ENCODE results near the gene SNX32. TPM values are rescaled to one million over a fixed set of nuclear protein-coding genes. Genes with fewer than 3 reads are reported as not detected.

The SNX32 gene
- total RNA-seq, 2 donors from 2014 or later = 0.52 to 0.65 TPM

DNA sequence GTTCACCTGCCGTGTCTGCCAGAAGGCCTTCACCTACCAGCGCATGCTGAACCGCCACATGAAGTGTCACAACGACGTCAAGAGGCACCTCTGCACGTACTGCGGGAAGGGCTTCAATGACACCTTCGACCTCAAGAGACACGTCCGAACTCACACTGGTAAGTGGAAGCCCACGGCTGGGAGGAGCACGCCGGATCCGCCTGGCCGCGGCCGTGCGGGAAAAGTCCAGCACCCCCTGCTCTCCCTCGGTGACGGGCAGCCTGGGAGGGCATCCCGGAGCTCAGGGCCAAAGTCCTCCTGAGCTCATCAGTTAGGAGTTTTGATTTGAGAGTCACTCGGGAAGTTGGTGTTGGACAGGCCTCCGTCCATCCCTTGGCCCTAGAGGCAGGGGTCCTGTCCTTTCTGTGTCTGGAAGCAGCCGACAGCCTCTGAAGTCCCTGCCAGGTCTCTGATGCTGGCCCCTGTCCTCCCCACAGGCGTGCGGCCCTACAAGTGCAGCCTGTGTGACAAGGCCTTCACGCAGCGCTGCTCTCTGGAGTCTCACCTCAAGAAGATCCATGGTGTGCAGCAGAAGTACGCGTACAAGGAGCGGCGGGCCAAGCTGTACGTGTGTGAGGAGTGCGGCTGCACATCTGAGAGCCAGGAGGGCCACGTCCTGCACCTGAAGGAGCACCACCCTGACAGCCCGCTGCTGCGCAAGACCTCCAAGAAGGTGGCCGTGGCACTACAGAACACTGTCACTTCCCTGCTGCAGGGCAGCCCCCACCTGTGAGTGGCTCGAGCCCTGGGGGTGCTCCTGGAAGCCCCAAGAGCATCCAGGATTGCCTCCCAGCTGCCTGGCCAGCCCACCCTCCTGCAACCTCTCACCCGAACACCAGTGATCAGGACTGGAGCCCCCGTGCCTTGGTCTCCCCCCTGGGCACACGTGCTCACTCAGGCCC lies 38.9 kb upstream of the SNX32 start:
- DNase-seq (ENCODE audit: low spot score) = no peak
- intact Hi-C loops (cut with DNase I) = no loop called here

DNA sequence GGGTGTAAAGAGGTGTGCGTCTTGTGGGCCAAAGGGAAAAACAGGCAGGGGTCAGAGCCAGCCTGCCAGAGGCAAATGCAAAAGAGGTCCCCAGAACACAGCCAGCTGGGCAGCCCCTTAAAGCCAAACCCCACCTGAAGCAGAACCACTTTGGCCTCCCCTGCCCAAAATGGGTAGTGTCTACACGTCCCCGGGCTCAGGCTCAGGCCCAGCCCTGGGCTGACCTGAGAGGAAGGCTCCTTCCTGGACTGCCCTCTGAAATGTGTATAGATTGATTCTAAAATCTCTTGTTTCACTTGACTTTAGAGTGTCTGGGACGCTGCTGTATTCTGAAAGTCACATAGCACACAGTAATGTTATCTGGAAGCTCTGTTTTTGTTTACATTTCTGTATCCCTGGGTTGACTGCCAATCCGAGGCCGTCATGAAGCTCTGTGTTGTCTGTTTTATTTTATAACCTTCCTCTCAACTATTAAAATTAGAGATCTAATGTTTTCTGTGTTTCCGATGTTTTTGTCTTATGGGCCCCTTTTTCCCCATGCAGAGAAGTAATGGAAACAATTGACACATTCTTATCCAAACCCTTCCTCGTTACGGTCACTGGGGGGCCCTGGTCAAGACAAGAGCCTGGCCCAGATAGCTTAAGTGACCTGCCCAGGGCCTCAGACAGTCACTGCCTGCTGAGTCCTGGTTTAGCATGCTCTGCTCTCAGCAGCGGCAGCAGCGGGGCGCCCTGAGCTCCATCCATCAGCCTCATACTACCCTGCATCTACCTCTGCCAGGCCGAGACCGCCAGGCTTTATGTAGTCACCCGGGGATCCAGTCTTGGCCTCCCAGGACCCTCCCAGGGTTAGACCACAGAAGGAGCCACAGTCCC lies 36.8 kb upstream of the SNX32 start:
- intact Hi-C loops (cut with DNase I) = no loop called here
- DNase-seq (ENCODE audit: low spot score) = no peak

DNA sequence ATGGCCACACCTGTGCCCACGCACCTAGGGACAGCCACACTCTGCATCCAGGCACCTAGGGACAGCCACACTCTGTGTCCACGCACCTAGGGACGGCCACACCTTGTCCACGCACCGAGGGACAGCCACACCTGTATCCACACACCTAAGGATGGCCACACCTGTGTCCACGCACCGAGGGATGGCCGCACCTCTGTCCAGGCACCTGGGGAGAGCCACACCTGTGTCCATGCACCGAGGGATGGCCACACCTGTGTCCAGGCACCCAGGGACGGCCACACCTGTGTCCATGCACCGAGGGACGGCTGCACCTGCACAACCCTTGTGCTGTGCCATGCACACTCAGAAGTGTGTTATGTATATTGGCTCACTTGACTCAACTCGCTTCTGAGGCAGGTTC lies 36.1 kb upstream of the SNX32 start:
- intact Hi-C loops (cut with DNase I) = no loop called here
- DNase-seq (ENCODE audit: low spot score) = no peak

DNA sequence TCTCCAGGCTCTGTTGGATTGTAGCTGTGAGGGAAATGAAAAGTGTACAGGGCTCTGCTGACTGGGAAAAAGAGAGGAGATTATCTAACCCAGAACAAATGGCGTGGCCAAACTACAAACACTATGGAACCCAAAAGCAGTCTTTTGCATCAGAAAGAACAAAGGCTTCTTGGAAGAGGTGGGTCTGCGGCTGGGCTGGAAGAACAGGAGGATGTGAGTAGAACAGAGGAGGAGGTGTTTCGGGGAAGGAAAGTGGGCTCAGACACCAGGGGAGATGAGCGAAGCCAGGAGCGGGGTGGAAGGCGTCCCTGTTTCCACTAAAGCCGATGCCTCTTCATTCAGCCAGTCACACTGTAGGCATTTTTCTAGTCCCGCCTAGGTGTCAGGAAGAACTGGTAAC lies 34.9 kb upstream of the SNX32 start:
- DNase-seq (ENCODE audit: low spot score) = no peak

DNA sequence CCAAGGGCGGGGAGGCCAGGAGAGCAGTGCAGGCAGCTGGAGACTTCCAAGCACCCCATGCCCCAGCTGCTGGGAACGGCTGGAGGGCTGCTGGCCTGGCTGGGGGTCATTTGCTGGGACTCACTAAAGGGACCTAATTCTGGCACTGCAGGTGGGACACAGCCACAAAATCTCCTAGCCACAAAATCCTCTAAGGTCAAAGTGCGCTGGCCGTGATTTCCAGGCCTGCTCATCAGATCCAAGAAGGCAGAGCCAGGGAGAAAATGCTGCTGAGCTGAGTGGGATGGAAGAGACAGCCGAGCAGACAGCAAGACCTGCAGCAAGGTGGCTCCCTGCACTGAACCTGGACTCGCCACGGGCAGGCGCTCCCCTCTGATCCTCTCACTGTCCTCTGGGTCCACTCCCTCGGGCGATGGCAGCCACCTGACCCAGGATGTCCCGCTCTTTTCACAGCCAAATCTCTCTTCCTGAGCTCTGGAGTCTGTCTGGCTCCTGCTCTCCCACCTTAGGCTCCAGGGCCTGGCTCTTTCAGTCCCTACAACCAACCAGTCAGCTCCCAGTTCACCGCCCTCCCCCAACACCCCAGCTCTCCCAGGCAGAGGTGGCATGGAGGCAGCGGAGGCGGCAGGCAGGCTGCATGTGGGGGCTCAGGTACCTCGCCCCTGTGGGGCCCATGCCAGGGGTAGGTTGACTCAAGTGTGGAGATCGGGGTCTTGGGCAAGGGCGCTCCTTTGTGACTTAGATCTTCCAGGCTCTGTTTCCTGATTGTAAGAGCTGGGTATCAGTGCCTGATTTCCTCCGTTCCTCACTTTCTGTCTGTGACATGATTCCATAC lies 32.4 kb upstream of the SNX32 start:
- DNase-seq (ENCODE audit: low spot score) = no peak

More for the DNA sequence above, 34.9 kb upstream of the SNX32 start:
- intact Hi-C loops (cut with DNase I) = no loop called here

DNA sequence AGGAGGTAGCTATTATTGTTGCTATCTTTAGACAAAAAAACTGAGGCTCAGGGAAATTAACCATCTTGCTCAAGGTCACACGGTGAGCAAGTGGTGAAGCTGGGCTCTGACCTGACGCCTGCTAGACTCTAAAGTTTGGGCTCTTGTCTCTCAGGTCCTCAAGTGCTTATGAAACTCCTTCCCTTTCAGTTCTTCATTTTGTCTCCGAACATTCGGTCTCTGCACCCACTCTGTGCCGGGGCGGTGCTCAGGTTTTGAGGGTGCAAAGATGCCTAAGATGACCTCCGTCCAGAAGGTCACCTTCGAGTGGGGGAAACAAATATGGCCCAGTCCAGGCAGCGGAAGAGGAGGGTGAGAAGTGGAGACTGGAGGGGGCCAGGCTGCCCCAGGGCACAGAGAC lies 30.9 kb upstream of the SNX32 start:
- DNase-seq (ENCODE audit: low spot score) = no peak
- intact Hi-C loops (cut with DNase I) = no loop called here

More for the DNA sequence above, 32.4 kb upstream of the SNX32 start:
- intact Hi-C loops (cut with DNase I) = no loop called here

DNA sequence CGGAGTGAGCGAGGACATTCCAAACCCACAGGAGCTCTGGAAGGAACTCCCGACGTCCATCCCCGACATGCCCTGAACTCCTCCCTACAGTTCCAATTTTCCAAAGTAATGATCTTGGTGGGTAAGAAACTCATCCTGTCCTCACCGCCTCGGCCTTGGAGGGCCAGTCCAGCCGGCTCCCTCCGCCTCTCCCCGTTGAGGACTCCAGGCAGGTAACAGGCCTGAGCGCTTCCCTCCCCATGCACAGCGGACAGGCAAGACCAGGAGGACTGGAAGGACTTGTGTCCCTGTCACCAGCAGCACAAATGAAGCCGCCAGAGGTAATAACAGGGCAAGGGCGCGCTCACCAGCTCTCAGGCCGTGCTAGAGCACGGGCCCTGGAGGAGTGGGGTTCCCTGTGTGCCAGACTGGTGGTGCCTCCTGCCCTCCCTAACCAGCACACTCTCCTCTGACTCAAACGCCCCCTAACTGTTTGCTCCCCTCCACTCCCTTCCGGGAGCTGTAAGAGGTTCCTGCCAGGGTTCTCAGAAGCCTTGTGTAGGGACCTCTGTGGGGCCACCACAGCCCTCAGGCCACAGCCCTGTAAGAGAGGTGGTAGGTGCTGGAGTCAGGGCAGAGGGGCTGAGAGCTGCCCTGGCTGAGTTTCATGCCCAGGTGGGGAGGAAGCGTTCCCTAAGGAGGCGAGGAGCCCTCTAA lies 29.8 kb upstream of the SNX32 start:
- no peak for DNase-seq (ENCODE audit: low spot score)
- intact Hi-C loops (cut with DNase I) = no loop called here

DNA sequence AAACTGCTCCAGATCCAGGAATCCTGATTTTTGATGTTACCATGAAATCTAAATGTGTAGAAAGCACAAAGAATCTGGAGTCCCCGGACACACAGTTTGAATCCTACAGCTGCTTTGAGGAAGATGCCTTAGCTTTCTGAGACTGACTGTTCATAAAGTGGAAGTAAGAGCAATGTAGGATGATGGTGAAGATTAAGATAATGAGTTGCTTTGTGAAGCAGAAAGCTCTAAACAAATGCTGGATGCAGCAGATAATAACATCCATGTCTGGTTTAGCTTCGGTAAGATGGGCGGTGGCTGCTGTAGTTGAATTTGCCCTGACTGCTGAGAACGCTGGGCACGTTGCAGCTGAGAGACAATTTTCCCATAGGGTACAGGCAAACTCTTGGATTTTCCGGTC lies 26.8 kb upstream of the SNX32 start:
- DNase-seq (ENCODE audit: low spot score) = no peak
- intact Hi-C loops (cut with DNase I) = no loop called here

DNA sequence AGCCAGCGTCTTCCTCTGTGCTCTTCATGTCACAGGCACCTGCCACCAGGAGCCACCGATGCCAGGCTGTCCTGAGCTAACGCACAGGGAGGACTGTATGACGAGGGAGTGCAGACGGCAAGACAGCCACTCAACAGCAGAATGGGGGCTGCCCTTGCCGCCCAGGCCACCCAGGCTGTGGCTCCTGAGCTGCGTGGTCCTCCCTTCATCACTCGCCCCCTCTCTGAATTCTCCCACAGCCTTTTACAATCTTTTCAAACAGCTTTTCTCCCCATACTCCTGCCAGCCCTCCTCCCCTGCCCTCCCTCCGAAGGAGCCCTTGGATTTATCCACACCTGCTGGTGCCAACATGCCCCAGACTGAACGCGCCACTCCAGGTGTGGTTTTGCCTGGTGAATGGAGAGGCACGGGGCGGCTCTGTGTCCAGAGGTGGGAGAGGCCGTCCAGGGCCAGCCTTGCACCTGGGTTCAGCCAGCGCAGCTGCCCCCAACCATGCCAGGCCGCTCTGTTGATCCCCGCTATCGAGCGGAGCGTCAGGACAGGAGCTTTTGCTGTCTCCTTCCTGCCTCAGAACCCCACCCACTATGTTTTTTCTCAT lies 24.9 kb upstream of the SNX32 start:
- intact Hi-C loops (cut with DNase I) = no loop called here
- no peak for DNase-seq (ENCODE audit: low spot score)

DNA sequence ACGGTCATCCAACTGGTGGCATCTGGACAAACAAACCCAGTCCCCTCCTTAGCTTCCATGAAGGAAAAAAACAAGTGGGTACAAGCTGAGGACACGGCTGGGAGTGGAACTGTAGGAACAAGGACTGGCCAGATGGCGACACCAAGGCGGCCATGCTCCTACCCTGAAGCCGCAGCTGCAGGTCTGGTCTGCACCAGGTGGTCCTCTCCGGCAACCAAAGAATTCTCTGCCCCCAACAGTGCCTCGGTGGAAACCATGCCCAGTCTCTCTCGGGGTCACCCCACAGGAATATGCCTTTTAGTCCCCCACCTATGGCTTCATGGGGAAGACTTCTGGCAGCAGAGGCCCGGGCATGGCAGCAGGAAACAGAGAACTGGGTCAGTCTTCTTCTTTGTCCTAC lies 24.3 kb upstream of the SNX32 start:
- intact Hi-C loops (cut with DNase I) = no loop called here
- no peak for DNase-seq (ENCODE audit: low spot score)

DNA sequence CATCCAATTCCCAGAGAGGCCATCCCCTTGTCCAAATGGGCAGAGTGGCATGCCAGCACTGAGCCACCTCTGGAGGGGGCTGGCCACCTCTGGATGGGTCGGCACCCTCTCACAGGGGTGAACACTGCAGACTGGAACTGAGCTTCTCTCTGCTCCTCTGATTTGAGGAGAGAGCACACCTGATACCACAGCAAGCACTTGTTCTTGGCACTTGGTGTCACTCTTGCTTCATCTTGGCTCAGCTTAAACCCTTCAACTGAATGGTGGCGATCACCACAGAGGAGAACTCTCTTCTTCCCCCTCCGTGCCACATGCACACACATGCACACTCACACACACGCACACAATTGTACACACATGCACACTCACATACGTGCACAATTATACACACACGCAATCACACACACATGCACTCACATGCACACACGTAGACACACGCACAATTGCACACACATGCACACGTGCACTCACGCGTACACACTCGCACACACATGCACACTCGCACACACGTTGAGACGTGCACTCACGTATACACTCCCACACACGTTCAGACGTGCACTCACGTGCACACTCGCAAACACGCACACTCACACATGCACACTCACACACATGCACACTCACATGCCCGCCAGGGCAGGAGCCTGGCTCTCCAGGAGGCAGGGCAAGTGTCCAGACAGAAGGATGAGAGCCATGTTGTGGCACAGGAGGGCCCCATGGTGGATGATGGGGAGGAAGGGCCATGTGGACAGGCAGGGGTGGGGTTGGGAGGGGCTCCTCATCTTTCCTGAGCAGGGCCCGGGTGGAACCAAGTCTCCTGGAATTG lies 23.5 kb upstream of the SNX32 start:
- no peak for DNase-seq (ENCODE audit: low spot score)
- intact Hi-C loops (cut with DNase I) = no loop called here

DNA sequence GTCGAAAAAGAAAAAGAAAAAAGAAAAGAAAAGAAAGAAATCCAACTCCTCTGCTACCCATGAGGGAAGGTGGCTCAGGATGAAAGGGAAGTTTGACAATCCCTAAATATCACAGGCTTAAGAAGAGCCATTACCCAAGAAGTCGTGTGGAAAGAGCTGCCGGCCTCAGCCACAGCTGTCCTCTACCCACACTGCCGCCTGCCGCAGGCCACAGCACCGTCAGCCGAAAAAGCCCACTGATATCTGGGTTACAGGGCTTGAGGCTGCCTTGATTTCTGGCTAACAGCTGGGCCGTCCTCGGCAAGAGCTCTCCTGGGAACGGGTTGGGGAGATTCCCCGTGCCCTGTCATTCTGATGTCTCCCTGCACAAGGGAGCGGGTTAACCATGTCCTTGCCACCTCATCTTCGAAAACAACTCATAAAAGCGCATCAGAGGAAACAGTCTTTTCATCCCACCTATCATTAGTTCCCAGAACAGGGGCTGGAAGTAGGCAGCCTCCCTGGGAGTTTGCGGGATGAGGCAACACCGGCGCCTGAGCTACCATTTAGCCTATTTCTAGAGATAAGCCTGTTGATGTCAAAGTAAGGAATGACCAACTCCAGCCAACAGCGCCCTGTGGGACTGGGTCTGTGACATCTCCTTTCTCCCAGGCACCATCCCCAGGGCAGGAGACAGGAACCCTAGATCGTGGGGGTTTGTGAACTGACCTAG lies 21.8 kb upstream of the SNX32 start:
- DNase-seq (ENCODE audit: low spot score) = no peak
- intact Hi-C loops (cut with DNase I) = no loop called here

DNA sequence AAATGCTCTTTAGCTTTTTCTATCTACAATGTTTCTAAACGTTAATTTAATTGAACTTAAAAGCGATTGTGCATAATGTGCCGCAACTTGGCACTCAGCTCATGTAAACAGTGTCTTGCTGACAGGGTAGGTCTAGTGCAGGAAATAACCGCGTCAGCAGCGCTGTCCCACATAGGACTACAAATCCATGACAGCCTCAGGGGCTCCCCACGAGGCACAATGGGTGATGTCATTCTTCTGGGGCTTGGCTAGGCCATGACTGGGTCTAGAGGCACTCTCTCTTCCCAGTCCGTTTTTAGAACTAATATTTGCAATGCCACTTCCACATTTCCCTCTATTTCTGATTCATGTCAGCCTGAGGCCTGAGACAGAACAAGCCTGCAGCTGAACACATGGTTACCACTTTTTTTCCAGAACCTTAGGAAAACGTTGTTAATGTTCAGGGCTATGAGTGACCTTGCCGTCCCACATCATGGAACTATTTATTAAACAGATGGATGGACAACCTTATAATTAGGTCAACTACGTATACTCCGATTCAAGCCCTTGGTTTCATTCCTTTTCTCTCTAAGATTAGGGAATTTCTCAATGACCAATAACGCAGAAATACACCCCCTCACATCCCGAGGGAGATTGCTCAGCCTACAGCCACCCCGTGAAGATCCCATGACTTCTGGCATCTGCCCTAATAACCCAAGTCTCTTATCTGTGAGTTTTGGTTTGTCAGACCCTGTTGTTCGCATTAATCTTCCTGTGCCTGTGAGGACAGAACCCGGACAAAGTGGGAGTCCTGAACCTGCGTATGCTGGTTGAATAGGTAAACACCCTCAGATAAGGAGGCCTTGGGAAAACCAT lies 19.4 kb upstream of the SNX32 start:
- no peak for DNase-seq (ENCODE audit: low spot score)
- intact Hi-C loops (cut with DNase I) = no loop called here

DNA sequence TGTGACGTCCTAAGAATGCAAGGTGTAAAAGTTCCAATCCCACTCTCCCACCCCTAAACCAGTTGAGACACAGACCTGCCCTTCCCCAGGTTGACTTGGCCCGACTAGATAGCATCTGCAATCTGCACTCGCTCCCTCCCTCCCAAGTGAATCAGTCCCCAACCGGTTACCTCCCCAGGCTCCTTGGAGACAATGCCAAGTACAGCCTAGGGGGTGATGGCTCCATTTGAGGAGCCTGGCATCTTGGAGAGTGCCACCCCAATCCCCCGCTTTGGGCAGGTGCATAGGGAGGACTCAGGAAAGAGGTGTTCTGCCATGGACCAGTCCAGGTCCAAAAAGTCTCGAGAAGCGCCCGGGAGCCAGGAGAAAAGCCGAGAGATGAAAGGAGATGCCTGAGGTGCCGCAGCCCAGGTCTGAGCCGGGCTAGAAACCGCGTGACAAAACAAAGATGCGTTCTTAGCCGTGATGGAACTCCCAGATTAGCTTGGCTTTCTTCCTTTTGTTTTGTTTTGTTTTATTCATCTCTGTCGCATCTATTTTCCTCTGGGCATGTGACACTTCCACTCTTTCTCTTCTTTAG lies 18.7 kb upstream of the SNX32 start:
- intact Hi-C loops (cut with DNase I) = loop anchor here in 1 of 2 donors (5.0 kb wide), 1 partner anchor 108 kb away; no protein-coding TSS in a partner anchor
- DNase-seq (ENCODE audit: low spot score) = peak; percentile 43

DNA sequence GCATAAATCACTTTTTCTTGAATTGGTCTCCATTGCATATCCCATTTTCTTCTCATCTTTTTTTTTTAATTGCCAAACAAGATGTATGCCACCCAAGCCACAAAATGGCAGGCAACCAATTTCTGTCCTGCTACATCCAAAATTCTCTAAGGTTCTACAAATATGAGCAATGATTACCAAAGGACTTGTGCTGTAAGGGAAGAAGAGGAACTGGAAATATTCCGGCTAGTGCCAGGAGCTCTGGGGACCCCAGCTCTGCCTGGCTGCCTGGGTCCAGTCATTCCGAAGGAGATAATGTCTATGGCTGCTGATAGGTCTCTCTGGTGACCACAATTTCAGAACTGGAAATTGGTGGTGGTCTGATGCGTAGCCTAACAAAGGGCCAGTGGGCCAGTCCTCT lies 17.1 kb upstream of the SNX32 start:
- intact Hi-C loops (cut with DNase I) = loop anchor here in 1 of 2 donors (2.0 to 5.0 kb wide), 2 partner anchors 36 to 109 kb away; partner anchors contain the start of gene AP5B1
- peak; percentile 14 for DNase-seq (ENCODE audit: low spot score)

All from posterior vena cava (tissue), 2 donors.